GM12878 (cell line): ENCODE data around the gene DOP1A. TPM values are rescaled to one million over a fixed set of nuclear protein-coding genes. Genes with fewer than 3 reads are reported as not detected.

ENCODE experiments used
- ATAC-seq: fragments of 200-7000 bp; cut with Tn5 transposase; 3 replicates; pipeline ENCODE4 v1.9.1; 2020; ENCODE audit warnings: mild to moderate bottlenecking, moderate library complexity
- BruUV-seq: library from RNA; stranded (reverse); fragments of 400-500 nt; replicated peaks from 2 replicates; lab custom pipeline; 2021; lab: Mats Ljungman, UMichigan
- CTCF ChIA-PET: fragments of 300-600 bp; sonication (Branson Sonifier 250); formaldehyde crosslinking; extraction: SDS; loops from one replicate; lab custom pipeline; 2021; ENCODE audit warnings: inconsistent platforms; lab: Yijun Ruan, JAX
- POLR2A ChIA-PET: fragments of 350-600 bp; formaldehyde crosslinking; extraction: SDS; loops from one replicate; lab custom pipeline; 2021; ENCODE audit warnings: inconsistent platforms; lab: Charles Lee
- RAD21 ChIA-PET: fragments of 300-600 bp; sonication (Branson Sonifier 250); formaldehyde crosslinking; loops from one replicate; lab custom pipeline; 2023; ENCODE audit warnings: antibody characterized with exemption; ENCODE audit not compliant: unreplicated experiment; lab: Charles Lee
- SMC1A ChIA-PET: fragments of 300-600 bp; sonication (Branson Sonifier 250); formaldehyde crosslinking; loops from one replicate; lab custom pipeline; 2023; ENCODE audit not compliant: unreplicated experiment, uncharacterized antibody; lab: Charles Lee
- DNase-seq: peaks from one replicate; pipeline ENCODE4 v3.0.0-alpha.2; 2011; ENCODE audit warnings: low read depth, low spot score
- FAIRE-seq: peaks from 3 replicates; lab custom pipeline; 2011; peaks lifted over from hg19 to GRCh38; lab: Jason Lieb, UNC
- H2AFZ ChIP-seq: 2 replicates; pipeline ENCODE4 v1.6.0; 2011; ENCODE audit warnings: low read depth, low read length, control low read depth; ENCODE audit not compliant: control insufficient read depth
- H3K27ac ChIP-seq: 2 replicates; pipeline ENCODE4 v1.5.1; 2011; ENCODE audit warnings: control low read depth; ENCODE audit not compliant: control insufficient read depth, insufficient read depth
- H3K27me3 ChIP-seq, 2 experiments: replicated peaks in 1 of 2; 2 replicates each; pipeline versions ENCODE4 v1.6.0 to v1.6.1; 2011; ENCODE audit warnings: low read length in 1 of 2; ENCODE audit not compliant: control insufficient read depth in 2 of 2, insufficient read depth in 2 of 2
- H3K36me3 ChIP-seq, 2 experiments: 2 replicates each; pipeline ENCODE4 v1.5.1; 2011; ENCODE audit warnings: low read length in 1 of 2; ENCODE audit not compliant: control insufficient read depth in 2 of 2, insufficient read depth in 2 of 2
- H3K4me1 ChIP-seq: 2 replicates; pipeline ENCODE4 v1.6.1; 2011; ENCODE audit warnings: mild to moderate bottlenecking, low read length, moderate library complexity, mixed read lengths; ENCODE audit not compliant: control insufficient read depth, insufficient read depth
- H3K4me2 ChIP-seq: 2 replicates; pipeline ENCODE4 v1.6.0; 2011; ENCODE audit warnings: control low read depth; ENCODE audit not compliant: control insufficient read depth, insufficient read depth
- H3K4me3 ChIP-seq: fragments of 200-600 bp; sonication (generic); 2 replicates; pipeline ENCODE4 v1.5.1; 2016
- H3K79me2 ChIP-seq: 2 replicates; pipeline ENCODE4 v1.6.0; 2011; ENCODE audit warnings: low read length; ENCODE audit not compliant: control insufficient read depth, insufficient read depth
- H3K9ac ChIP-seq: 2 replicates; pipeline ENCODE4 v1.8.0; 2011; ENCODE audit warnings: low read length, control low read depth, mixed read lengths; ENCODE audit not compliant: control insufficient read depth, insufficient read depth
- H3K9me3 ChIP-seq: replicated peaks from 3 replicates; pipeline ENCODE4 v1.5.1; 2011; ENCODE audit warnings: mild to moderate bottlenecking, low read length; ENCODE audit not compliant: control insufficient read depth, insufficient read depth
- H4K20me1 ChIP-seq: 2 replicates; pipeline ENCODE4 v1.6.0; 2011; ENCODE audit not compliant: control insufficient read depth, insufficient read depth
- CHD2 ChIP-seq: IDR thresholded peaks from 2 replicates; pipeline ENCODE4 v1.6.1; 2011; ENCODE audit warnings: low read depth, low read length, improper control_type of control experiment, borderline replicate concordance
- FOS ChIP-seq: IDR thresholded peaks from 3 replicates; pipeline ENCODE4 v1.6.1; 2011; ENCODE audit warnings: borderline replicate concordance; ENCODE audit not compliant: insufficient read length; ENCODE audit errors: extremely low read depth
- HDAC6 ChIP-seq: fragments of 200-600 bp; sonication (generic); IDR thresholded peaks from one replicate; pipeline ENCODE4 v1.8.0; 2017; ENCODE audit warnings: antibody characterized with exemption; ENCODE audit not compliant: unreplicated experiment
- HDGF ChIP-seq: fragments of 450-650 bp; IDR thresholded peaks from 2 replicates; pipeline ENCODE4 v1.6.1; 2016; ENCODE audit warnings: antibody characterized with exemption
- KAT2A ChIP-seq: conservative IDR thresholded peaks from 2 replicates; pipeline ENCODE4 v1.6.1; 2011; ENCODE audit warnings: low read depth, low read length; ENCODE audit not compliant: control insufficient read depth
- KLF5 ChIP-seq: fragments of 450-650 bp; IDR thresholded peaks from 2 replicates; pipeline ENCODE4 v1.6.1; 2014; ENCODE audit warnings: mild to moderate bottlenecking; ENCODE audit not compliant: partially characterized antibody
- MEF2B ChIP-seq: fragments of 450-650 bp; IDR thresholded peaks from 2 replicates; pipeline ENCODE4 v1.6.1; 2018; ENCODE audit warnings: mild to moderate bottlenecking, moderate library complexity; ENCODE audit not compliant: partially characterized antibody, poor library complexity, severe bottlenecking
- MTA3 ChIP-seq: IDR thresholded peaks from 2 replicates; pipeline ENCODE4 v1.6.1; 2012; ENCODE audit warnings: low read length, inconsistent platforms, borderline replicate concordance
- MYB ChIP-seq: fragments of 150-350 bp; IDR thresholded peaks from 2 replicates; pipeline ENCODE4 v1.6.1; 2014; ENCODE audit warnings: mild to moderate bottlenecking, low read depth, low read length, borderline replicate concordance
- NFIC ChIP-seq: IDR thresholded peaks from 2 replicates; pipeline ENCODE4 v1.6.1; 2012; ENCODE audit warnings: low read depth, mild to moderate bottlenecking, inconsistent platforms, low read length, moderate library complexity
- NFXL1 ChIP-seq: fragments of 450-650 bp; IDR thresholded peaks from 2 replicates; pipeline ENCODE4 v1.6.1; 2017; ENCODE audit warnings: antibody characterized with exemption, mild to moderate bottlenecking, borderline replicate concordance
- NFYB ChIP-seq: IDR thresholded peaks from 2 replicates; pipeline ENCODE4 v1.6.1; 2011; ENCODE audit warnings: low read depth, mild to moderate bottlenecking, low read length, improper control_type of control experiment, moderate library complexity; ENCODE audit not compliant: insufficient read depth
- POU2F2 ChIP-seq: IDR thresholded peaks from 3 replicates; pipeline ENCODE4 v1.6.1; 2011; ENCODE audit warnings: low read depth, mild to moderate bottlenecking, low read length, borderline replicate concordance
- RCOR1 ChIP-seq: conservative IDR thresholded peaks from 2 replicates; pipeline ENCODE4 v1.6.1; 2012; ENCODE audit warnings: low read depth, low read length, improper control_type of control experiment
- SIX5 ChIP-seq: IDR thresholded peaks from 2 replicates; pipeline ENCODE4 v1.6.1; 2011; ENCODE audit warnings: mild to moderate bottlenecking, low read depth, low read length, moderate library complexity; ENCODE audit not compliant: severe bottlenecking
- SMAD1 ChIP-seq: fragments of 450-650 bp; IDR thresholded peaks from 2 replicates; pipeline ENCODE4 v1.6.1; 2018; ENCODE audit warnings: mild to moderate bottlenecking, low read depth; ENCODE audit not compliant: partially characterized antibody
- SMAD5 ChIP-seq: IDR thresholded peaks from 2 replicates; pipeline ENCODE4 v1.6.1; 2016; ENCODE audit warnings: antibody characterized with exemption, low read depth
- SREBF2 ChIP-seq: IDR thresholded peaks from 2 replicates; pipeline ENCODE4 v1.6.1; 2012; ENCODE audit warnings: mild to moderate bottlenecking, low read length
- WRNIP1 ChIP-seq: IDR thresholded peaks from 2 replicates; pipeline ENCODE4 v1.6.1; 2011; ENCODE audit warnings: low read depth, low read length, improper control_type of control experiment, borderline replicate concordance
- YY1 ChIP-seq: IDR thresholded peaks from 2 replicates; pipeline ENCODE4 v1.6.1; 2011; ENCODE audit warnings: low read depth, mild to moderate bottlenecking, low read length
- ZNF217 ChIP-seq: fragments of 450-650 bp; IDR thresholded peaks from 2 replicates; pipeline ENCODE4 v1.6.1; 2017; ENCODE audit warnings: antibody characterized with exemption, mild to moderate bottlenecking
- ZNF384 ChIP-seq: IDR thresholded peaks from 2 replicates; pipeline ENCODE4 v1.6.1; 2012; ENCODE audit warnings: low read depth, mild to moderate bottlenecking, low read length, improper control_type of control experiment, borderline replicate concordance
- WGBS: methylation state at CpG from one replicate; pipeline ENCODE4 v1.1.6; 2016; ENCODE audit warnings: low lambda C conversion rate; ENCODE audit not compliant: insufficient replicate concordance, insufficient coverage; ENCODE audit errors: missing lambda C conversion rate; 5-methylcytosine and 5-hydroxymethylcytosine counted together
- in situ Hi-C: fragments of 300-500 bp; cut with MboI; formaldehyde crosslinking; loops from 9 replicates; pipeline ENCODE4 v1.14.3; 2018; ENCODE audit warnings: mixed read lengths
- intact Hi-C: fragments of 100-400 bp; cut with micrococcal nuclease; formaldehyde crosslinking; loops from one replicate; pipeline ENCODE4 v1.14.2; 2022; ENCODE audit not compliant: unreplicated experiment
- polyA plus RNA-seq, 11 experiments: library from polyadenylated mRNA; depleted of rRNA in 4 of 11; unstranded in 6 of 11; stranded (reverse) in 5 of 11; fragments of >200 nt; fragmentation: Nextera tagmentation in 4 of 11; fragmentation: Illumina TruSeq in 1 of 11; extraction: Ambion mirVana in 4 of 11; extraction: Trizol in 1 of 11; gene quantifications; 1 replicate in 1 of 11; 2 replicates in 10 of 11; pipeline versions ENCODE4 v1.2.1 to v1.2.3, GENCODE V29; 2011 to 2016; ENCODE audit warnings: inconsistent platforms in 2 of 11, missing spikeins in 2 of 11, low read depth in 1 of 11
- total RNA-seq, 4 experiments: library from RNA; depleted of rRNA in 3 of 4; stranded (reverse); fragments of >200 nt in 3 of 4; fragmentation: Illumina TruSeq in 1 of 4; extraction: Trizol in 1 of 4; gene quantifications; 2 replicates each; pipeline versions ENCODE4 v1.2.1 to v1.2.3, GENCODE V29; 2013 to 2021
- TF ChIP-seq, protein P1 (sequence below): IDR thresholded peaks from 2 replicates; pipeline ENCODE4 v1.6.1; 2012; ENCODE audit warnings: low read depth, low read length, improper control_type of control experiment
- TF ChIP-seq, protein P2 (sequence below): fragments of 450-650 bp; IDR thresholded peaks from 2 replicates; pipeline ENCODE4 v1.6.1; 2014; ENCODE audit warnings: mild to moderate bottlenecking

The DOP1A gene
- total and polyA plus RNA-seq, 10 of the 15 experiments (the other 5 are each of a cell fraction or from before 2014, with no cell fraction given) = 1.9 to 22.9 (median 10.3) TPM

DNA sequence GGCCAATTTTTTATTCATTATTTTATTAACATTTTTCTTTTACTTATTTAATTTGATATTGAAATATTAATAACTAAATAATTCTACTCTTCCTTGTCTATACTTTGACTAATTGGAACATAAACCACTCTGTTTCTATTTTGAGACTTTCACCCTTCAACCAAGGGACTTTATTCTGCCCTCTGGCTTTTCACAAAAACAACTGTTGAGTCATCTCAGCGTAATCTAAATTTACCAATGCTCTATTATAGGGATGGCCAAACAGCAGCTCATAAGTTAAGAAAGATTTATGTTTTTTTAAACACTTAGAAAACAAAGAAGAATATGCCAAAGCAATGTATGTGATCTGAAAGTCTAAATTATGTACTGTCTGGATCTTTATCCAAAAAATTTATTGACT, 46.7 kb downstream of the DOP1A start (continued):
- TF ChIP-seq CHD2 (no peak), MEF2B (no peak), HDGF (no peak), YY1 (no peak), RCOR1 (no peak), ZNF384 (no peak), SREBF2 (no peak), WRNIP1 (no peak)
- TF ChIP-seq, protein P1, sequence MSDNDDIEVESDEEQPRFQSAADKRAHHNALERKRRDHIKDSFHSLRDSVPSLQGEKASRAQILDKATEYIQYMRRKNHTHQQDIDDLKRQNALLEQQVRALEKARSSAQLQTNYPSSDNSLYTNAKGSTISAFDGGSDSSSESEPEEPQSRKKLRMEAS = no peak

DNA sequence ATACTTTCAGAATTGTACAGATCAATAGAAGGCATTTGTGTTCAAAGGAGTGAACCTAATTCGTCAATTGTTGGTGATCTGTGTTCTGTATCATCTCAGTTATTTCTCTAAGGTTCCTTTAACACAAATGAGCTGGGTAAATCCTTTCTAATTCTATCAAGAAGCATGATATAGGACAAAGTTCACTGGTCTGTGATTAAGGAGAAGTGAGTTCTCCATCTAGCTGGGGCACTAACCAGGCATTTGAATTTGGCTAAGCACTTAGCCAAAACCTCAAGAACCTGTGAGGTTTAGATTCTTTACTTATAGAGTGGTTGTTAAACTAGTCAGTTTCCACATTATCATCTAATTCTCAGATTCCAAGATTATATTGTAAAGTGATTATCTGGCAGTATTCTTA, 50.3 kb downstream of the DOP1A start:
- BruUV-seq = no TSS peak
- SMC1A ChIA-PET = interaction anchor here (1.2 to 2.7 kb wide), 3 partner anchors 12 to 98 kb away, joined by 3 to 14 read pairs (median 5); partner anchors contain the start of genes DOP1A and UBE3D
- no peak overlapping the region for H3K4me3 ChIP-seq
- H3K4me1 ChIP-seq = no peaks in the 10 kb centered on the region
- no peaks in the 10 kb centered on the region for H3K79me2 ChIP-seq
- intact Hi-C loops = loop anchor here (2.0 kb wide), 1 partner anchor 51 kb away; the partner anchor contains the start of gene DOP1A
- peaks cover 0 to 3% of the 10 kb centered on the region in 2 experiments; a peak in 1 of 4 replicates for H3K36me3 ChIP-seq
- no peaks in the 10 kb centered on the region for H3K27me3 ChIP-seq
- FAIRE-seq (no peak), ATAC-seq (no peak), DNase-seq (no peak)
- no peaks in the 10 kb centered on the region for H3K9me3 ChIP-seq
- RAD21 ChIA-PET = no interaction called here
- no peaks in the 10 kb centered on the region for H4K20me1 ChIP-seq
- CTCF ChIA-PET = interaction anchor here (1.5 to 5.3 kb wide), 3 partner anchors 9 to 52 kb away, joined by 3 to 37 read pairs (median 4); partner anchors contain the start of genes DOP1A and UBE3D
- POLR2A ChIA-PET = interaction anchor here (0.7 kb wide), 1 partner anchor 53 kb away, joined by 3 read pairs; the partner anchor contains the start of gene UBE3D
- H3K27ac ChIP-seq = no peak overlapping the region
- H3K4me2 ChIP-seq = no peak overlapping the region
- H2AFZ ChIP-seq = no peak overlapping the region
- in situ Hi-C loops = no loop called here
- H3K9ac ChIP-seq = no peak overlapping the region
- 100% methylated on average over 1 of the region's 1 CpG for WGBS
- TF ChIP-seq SMAD5 = no peak
- no peak for TF ChIP-seq FOS
- no peak for TF ChIP-seq WRNIP1
- no peak for TF ChIP-seq KAT2A
- TF ChIP-seq ZNF217 = no peak
- TF ChIP-seq SMAD1 = no peak
- TF ChIP-seq KLF5 = no peak
- TF ChIP-seq, protein P2, sequence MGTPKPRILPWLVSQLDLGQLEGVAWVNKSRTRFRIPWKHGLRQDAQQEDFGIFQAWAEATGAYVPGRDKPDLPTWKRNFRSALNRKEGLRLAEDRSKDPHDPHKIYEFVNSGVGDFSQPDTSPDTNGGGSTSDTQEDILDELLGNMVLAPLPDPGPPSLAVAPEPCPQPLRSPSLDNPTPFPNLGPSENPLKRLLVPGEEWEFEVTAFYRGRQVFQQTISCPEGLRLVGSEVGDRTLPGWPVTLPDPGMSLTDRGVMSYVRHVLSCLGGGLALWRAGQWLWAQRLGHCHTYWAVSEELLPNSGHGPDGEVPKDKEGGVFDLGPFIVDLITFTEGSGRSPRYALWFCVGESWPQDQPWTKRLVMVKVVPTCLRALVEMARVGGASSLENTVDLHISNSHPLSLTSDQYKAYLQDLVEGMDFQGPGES = no peak
- TF ChIP-seq NFXL1 = no peak
- TF ChIP-seq NFIC = no peak
- no peak for TF ChIP-seq MTA3
- no peak for TF ChIP-seq HDAC6
- no peak for TF ChIP-seq SIX5
- TF ChIP-seq MYB = no peak
- TF ChIP-seq NFYB = no peak
- TF ChIP-seq POU2F2 = no peak
- TF ChIP-seq YY1 = no peak
